ENCODE data around the gene MARVELD1.
"Not testable (repeated sequence)": the region's sequence is repeated elsewhere in the genome, so short reads cannot be mapped to it uniquely, and the experiment has no call there.

The MARVELD1 gene

GRCh38 chr10:97690133-97690532 lies 23.4 kb upstream of the MARVELD1 start:
- no peak for DNase-seq (ENCODE audit: low spot score)

GRCh38 chr10:97698072-97698655 lies 15.4 kb upstream of the MARVELD1 start:
- DNase-seq (ENCODE audit: low spot score), result not testable (repeated sequence)

- peak; percentile 62 for DNase-seq (ENCODE audit: low spot score)
Measured at GRCh38 chr10:97701438-97702069, 12.0 kb upstream of the MARVELD1 start.

- DNase-seq (ENCODE audit: low spot score), result no peak
Measured at GRCh38 chr10:97703398-97704067, 10.0 kb upstream of the MARVELD1 start.

GRCh38 chr10:97704341-97704740 lies 9.2 kb upstream of the MARVELD1 start:
- no peak for DNase-seq (ENCODE audit: low spot score)

- no peak for DNase-seq (ENCODE audit: low spot score)
Measured at GRCh38 chr10:97705006-97705670, 8.4 kb upstream of the MARVELD1 start.

GRCh38 chr10:97707134-97707861 lies 6.2 kb upstream of the MARVELD1 start:
- DNase-seq (ENCODE audit: low spot score), result no peak

- no peak for DNase-seq (ENCODE audit: low spot score)
Measured at GRCh38 chr10:97708167-97708566, 5.4 kb upstream of the MARVELD1 start.

- peak; percentile 65 for DNase-seq (ENCODE audit: low spot score)
Measured at GRCh38 chr10:97708976-97709946, 4.3 kb upstream of the MARVELD1 start.

GRCh38 chr10:97711640-97712572 lies 1.6 kb upstream of the MARVELD1 start:
- DNase-seq (ENCODE audit: low spot score), result no peak

GRCh38 chr10:97713826-97714400 lies 383 bp downstream of the MARVELD1 start:
- DNase-seq (ENCODE audit: low spot score), result peak; percentile 87

- peak; percentile 77 for DNase-seq (ENCODE audit: low spot score)
Measured at GRCh38 chr10:97714401-97715258, 1.1 kb downstream of the MARVELD1 start.

- no peak for DNase-seq (ENCODE audit: low spot score)
Measured at GRCh38 chr10:97715259-97715874, 1.8 kb downstream of the MARVELD1 start.

GRCh38 chr10:97717627-97718026 lies 4.1 kb downstream of the MARVELD1 start:
- DNase-seq (ENCODE audit: low spot score), result no peak

GRCh38 chr10:97718178-97718577 lies 4.6 kb downstream of the MARVELD1 start:
- DNase-seq (ENCODE audit: low spot score), result no peak

- no peak for DNase-seq (ENCODE audit: low spot score)
Measured at GRCh38 chr10:97718659-97719142, 5.2 kb downstream of the MARVELD1 start.

GRCh38 chr10:97719602-97720001 lies 6.1 kb downstream of the MARVELD1 start:
- DNase-seq (ENCODE audit: low spot score), result no peak
